ENCODE measurements around the gene TPI1.
"Not testable (repeated sequence)": the region's sequence is repeated elsewhere in the genome, so short reads cannot be mapped to it uniquely, and the experiment has no call there.

TPI1 gene

DNA sequence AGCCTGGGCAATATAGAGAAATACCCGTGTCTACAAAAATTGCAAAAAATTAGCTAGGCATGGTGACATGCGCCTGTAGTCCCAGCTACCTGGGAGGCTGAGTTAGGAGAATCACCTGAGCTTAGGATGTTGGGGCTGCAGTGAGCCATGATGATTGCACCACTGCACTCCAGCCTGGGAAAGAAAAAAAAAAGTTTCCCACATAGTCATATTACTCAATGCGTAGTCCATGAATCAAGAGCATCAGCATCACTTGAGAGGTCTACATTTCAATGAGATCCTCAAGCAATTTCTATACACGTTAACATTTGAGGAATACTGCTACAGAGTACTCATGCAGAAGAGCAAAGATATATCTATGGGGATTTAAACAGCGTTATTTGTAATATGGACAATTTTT lies 32.1 kb downstream of the TPI1 start:
- peak overlapping the region in 10 of 11 experiments; percentile 1 to 62 (median 34); a peak in 15 of 22 replicates for H3K4me2 ChIP-seq
- no peak for TF ChIP-seq Cebpa-rat (IDR thresholded peaks at IDR 0.05)

DNA sequence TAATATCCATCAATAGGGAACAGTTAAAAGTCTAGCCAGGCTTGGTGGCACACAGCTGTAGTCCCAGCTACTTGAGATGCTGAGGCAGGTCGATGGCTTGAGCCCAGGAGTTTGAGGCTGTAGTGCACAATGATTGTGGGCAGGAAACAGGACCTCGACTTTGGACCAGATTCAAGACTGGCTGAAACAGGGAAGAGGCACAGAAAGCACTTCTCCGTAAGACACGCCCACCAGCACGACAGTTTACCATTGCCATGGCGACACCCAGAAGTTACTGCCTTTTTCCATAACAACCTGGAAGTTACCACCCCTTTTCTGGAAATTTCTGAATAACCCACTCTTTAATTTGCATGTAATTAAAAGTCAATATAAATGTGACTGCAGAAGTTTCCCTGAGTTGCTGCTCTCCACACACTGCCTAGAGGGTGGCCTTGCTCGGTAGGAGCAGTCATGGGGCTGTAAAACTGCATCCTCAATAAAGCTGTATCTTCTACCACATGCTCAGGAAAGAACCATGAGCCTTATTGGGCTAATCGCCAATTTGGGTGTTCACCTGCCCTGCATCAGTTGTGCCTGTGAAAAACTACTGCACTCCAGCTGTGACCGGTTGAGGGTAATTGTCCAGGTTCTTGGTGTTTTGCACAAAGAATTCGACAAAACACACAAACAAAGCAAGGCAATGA lies 32.6 kb downstream of the TPI1 start:
- H3K4me2 ChIP-seq = peak overlapping the region in 10 of 11 experiments; percentile 1 to 62 (median 34); a peak in 15 of 22 replicates

More for the DNA sequence above, 32.1 kb downstream of the TPI1 start:
- Histone ChIP-seq H3K9me3 (replicated peaks in 1 of 11) (no peaks in the 10 kb centered on the region; a peak in 1 of 22 replicates), H3K27ac (peak overlapping the region in 1 of 11 experiments; percentile 57; a peak in 1 of 22 replicates), H3K4me3 (no peak overlapping the region), H3K9ac (no peak overlapping the region), H3K36me3 (no peaks in the 10 kb centered on the region), H4K20me1 (no peaks in the 10 kb centered on the region), H3K27me3 (no peaks in the 10 kb centered on the region), H3K4me1 (peaks cover 18 to 32% (median 24%) of the 10 kb centered on the region in 10 experiments)

DNA sequence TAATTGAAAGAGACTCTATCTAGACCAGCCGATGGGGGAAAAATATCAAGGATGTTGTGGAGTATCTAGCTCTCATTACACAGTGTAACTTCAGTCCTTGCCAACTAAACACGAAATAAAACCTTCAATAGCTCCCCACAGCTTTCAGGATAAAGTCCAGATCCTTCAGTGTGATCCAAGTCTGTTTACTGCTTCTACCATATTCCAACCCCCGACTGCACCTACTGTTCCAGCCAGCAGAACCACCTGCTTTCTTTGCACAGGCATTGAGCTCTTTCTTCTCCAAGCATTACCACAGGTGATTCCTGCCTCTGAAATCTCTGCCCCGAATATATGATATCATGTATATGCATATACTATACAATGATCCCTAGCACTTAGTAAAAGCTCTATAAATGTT lies 35.1 kb downstream of the TPI1 start:
- H3K27ac ChIP-seq = no peak overlapping the region
- no peak overlapping the region for H3K9ac ChIP-seq
- no peaks in the 10 kb centered on the region for H4K20me1 ChIP-seq
- TF ChIP-seq Cebpa-rat (IDR thresholded peaks at IDR 0.05) = no peak
- H3K9me3 ChIP-seq (replicated peaks in 1 of 11) = no peaks in the 10 kb centered on the region; a peak in 1 of 22 replicates
- no peaks in the 10 kb centered on the region for H3K27me3 ChIP-seq
- H3K4me2 ChIP-seq = no peak overlapping the region
- peaks cover 27 to 42% (median 34%) of the 10 kb centered on the region in 10 experiments for H3K4me1 ChIP-seq
- H3K4me3 ChIP-seq = no peak overlapping the region
- H3K36me3 ChIP-seq = peaks cover 0 to 14% (median 5%) of the 10 kb centered on the region in 11 experiments; a peak in 7 of 22 replicates

More for the DNA sequence above, 32.6 kb downstream of the TPI1 start:
- no peak overlapping the region for H3K9ac ChIP-seq
- H3K4me1 ChIP-seq = peaks cover 21 to 34% (median 26%) of the 10 kb centered on the region in 10 experiments
- peak overlapping the region in 3 of 11 experiments; percentile 30 to 57 (median 39); a peak in 4 of 22 replicates for H3K27ac ChIP-seq
- H3K4me3 ChIP-seq = no peak overlapping the region
- H3K27me3 ChIP-seq = no peaks in the 10 kb centered on the region
- H3K36me3 ChIP-seq = no peaks in the 10 kb centered on the region
- TF ChIP-seq Cebpa-rat (IDR thresholded peaks at IDR 0.05) = no peak
- H4K20me1 ChIP-seq = no peaks in the 10 kb centered on the region
- H3K9me3 ChIP-seq (replicated peaks in 1 of 11) = no peaks in the 10 kb centered on the region; a peak in 1 of 22 replicates

DNA sequence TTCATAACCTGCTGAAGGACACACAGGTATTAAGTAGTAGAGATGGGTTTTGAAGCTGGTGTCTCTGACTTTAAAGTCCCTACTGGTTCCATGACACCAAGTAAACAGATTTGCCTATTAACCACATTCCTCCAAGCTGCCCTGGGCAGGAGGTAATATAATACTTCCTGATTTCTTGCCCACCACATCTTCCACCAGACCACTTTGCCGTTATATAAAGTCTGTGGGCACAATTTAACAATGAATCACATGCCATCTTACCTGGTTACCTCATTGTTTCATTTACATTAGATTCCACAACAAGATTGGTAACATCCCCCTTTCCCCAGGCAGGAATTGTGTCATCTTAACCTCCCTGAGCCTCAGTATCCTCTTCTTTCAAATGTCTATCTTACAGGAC lies 36.4 kb downstream of the TPI1 start:
- no peaks in the 10 kb centered on the region for H4K20me1 ChIP-seq
- peak overlapping the region in 10 of 11 experiments; percentile 80 to 96 (median 94); a peak in 17 of 22 replicates for H3K4me2 ChIP-seq
- no peak overlapping the region for H3K9ac ChIP-seq
- no peaks in the 10 kb centered on the region for H3K27me3 ChIP-seq
- H3K4me1 ChIP-seq = peaks cover 27 to 42% (median 34%) of the 10 kb centered on the region in 10 experiments
- no peak for TF ChIP-seq Cebpa-rat (IDR thresholded peaks at IDR 0.05)
- 0 out of 22 replicates have a peak overlapping the region, but pooled peaks of 1 of the 11 experiments have one; percentile 44 for H3K27ac ChIP-seq
- peaks cover 0 to 21% (median 5%) of the 10 kb centered on the region in 11 experiments; a peak in 7 of 22 replicates for H3K36me3 ChIP-seq
- H3K9me3 ChIP-seq (replicated peaks in 1 of 11) = no peaks in the 10 kb centered on the region; a peak in 1 of 22 replicates
- no peak overlapping the region for H3K4me3 ChIP-seq

DNA sequence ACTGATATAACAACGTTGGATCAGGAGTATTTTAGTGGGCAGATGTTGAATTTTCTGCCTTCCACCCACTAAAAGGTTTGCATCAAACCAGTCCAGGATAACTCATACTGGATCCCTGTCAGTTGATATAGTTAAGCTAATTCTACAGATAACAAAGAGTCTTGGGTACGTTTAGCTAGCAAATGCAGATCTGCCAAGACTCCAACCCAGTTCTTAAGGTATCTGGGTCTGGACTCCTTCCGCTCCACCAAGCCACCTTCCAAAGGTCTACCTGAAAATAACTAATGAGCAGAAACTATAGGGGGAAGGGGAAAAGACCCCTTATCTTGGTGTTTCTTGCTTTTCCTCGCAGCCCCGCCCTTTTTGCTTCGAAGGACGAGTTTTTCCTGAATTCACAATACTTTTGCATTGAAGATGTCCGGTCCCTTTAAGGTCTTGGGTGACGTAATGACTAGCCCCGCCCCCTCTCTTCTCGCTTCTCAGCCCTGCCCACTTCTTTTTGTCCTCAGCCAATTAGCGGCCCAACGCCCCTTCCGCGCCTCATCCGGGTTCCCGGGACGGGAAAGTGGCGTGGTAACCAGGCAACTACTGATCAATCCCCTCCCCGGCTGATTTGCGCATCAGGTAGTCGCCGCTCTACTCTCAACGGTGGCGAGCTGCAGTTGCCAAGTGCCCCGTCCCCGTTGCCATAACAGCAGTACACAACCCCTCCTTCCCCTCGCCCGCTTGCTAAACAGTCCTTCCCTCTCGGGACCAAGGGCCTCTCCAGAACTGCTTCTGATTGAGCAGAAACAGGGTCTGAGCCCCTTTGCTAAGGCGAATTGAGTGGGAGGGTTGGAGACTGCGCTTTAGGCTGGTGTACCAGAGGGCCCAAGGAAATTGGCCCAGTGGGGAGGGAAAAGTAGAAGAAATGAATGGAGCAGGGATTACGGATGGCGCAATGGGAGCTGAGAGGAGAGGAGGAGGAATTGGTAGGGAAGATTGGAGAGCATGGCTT lies 37.2 kb downstream of the TPI1 start, which contains the start of gene LRRC23:
TSS of gene LRRC23 (plus strand) at position 543 of the 997 bp plus-strand sequence. CDS start 812 bp downstream, outside the sequence.
- H3K4me1 ChIP-seq = peaks cover 23 to 35% (median 28%) of the 10 kb centered on the region in 10 experiments
- peak within 1 kb of the TSS; percentile 62 to 78 (median 74) for H3K27ac ChIP-seq
- peak within 1 kb of the TSS; percentile 80 to 96 (median 94) for H3K4me2 ChIP-seq
- H4K20me1 ChIP-seq = no peaks in the 10 kb centered on the region
- peaks cover 0 to 21% (median 5%) of the 10 kb centered on the region in 11 experiments; a peak in 7 of 22 replicates for H3K36me3 ChIP-seq
- peak within 1 kb of the TSS; percentile 65 to 76 (median 70) for H3K4me3 ChIP-seq
- peak within 1 kb of the TSS; percentile 73 to 82 (median 80) for H3K9ac ChIP-seq
- no peaks in the 10 kb centered on the region for H3K27me3 ChIP-seq
- H3K9me3 ChIP-seq (replicated peaks in 1 of 11) = no peaks in the 10 kb centered on the region; a peak in 1 of 22 replicates
- peak in 1 of 11 experiments; percentile 44; a peak in 1 of 22 replicates for TF ChIP-seq Cebpa-rat (IDR thresholded peaks at IDR 0.05)

DNA sequence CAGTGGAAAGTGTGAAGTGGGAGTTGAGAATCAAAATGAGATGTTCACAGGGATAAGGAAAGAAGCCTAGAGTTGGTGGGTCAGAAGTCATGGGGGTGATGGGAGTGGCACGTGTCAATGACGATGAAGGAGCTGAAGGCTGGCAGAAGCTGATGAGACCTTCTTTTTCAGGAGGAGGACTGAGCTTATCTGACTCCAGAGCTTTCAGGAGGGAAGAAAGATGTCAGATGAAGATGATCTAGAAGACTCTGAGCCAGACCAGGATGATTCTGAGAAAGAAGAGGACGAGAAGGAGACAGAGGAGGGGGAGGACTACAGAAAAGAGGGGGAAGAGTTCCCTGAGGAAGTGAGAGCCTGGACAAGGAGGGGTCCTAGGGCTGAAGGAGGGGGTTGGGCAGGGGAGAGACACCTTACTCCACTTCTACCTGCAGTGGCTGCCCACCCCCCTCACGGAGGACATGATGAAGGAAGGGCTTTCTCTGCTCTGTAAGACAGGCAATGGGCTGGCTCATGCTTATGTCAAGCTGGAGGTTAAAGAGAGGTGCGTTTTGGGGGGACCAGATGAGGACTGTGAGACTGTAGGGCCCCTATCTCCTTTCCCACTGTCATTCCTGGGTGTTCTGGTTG lies 38.2 kb downstream of the TPI1 start:
- H3K36me3 ChIP-seq = peaks cover 0 to 21% (median 5%) of the 10 kb centered on the region in 11 experiments; a peak in 7 of 22 replicates
- no peaks in the 10 kb centered on the region; a peak in 1 of 22 replicates for H3K9me3 ChIP-seq (replicated peaks in 1 of 11)
- peak overlapping the region in 10 of 11 experiments; percentile 62 to 78 (median 74); a peak in 12 of 22 replicates for H3K27ac ChIP-seq
- no peak for TF ChIP-seq Cebpa-rat (IDR thresholded peaks at IDR 0.05)
- peaks cover 0 to 5% (median 0%) of the 10 kb centered on the region in 11 experiments; a peak in 2 of 22 replicates for H3K27me3 ChIP-seq
- H3K9ac ChIP-seq = peak overlapping the region; percentile 73 to 82 (median 80)
- peaks cover 16 to 26% (median 21%) of the 10 kb centered on the region in 10 experiments; a peak in 19 of 20 replicates for H3K4me1 ChIP-seq
- H3K4me2 ChIP-seq = peak overlapping the region; percentile 80 to 96 (median 94)
- peak overlapping the region; percentile 65 to 76 (median 70) for H3K4me3 ChIP-seq
- no peaks in the 10 kb centered on the region for H4K20me1 ChIP-seq

DNA sequence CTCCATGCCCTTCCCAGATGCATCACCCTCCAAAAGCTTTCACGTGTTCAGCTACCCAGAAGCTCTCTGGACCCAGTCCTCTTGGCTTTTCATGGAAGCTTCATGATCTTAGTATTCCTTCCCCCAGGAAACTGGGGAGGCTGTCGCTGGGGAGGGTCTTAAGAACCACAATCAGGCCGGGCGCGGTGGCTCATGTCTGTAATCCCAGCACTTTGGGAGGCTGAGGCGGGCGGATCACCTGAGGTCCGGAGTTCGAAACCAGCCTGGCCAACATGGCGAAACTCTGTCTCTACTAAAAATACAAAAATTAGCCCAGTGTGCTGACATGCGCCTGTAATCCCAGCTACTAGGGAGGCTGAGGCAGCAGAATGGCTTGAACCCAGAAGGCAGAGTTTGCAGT lies 40.8 kb downstream of the TPI1 start:
- peaks cover 0 to 21% (median 5%) of the 10 kb centered on the region in 11 experiments; a peak in 7 of 22 replicates for H3K36me3 ChIP-seq
- H3K4me1 ChIP-seq = peaks cover 16 to 24% (median 20%) of the 10 kb centered on the region in 10 experiments; a peak in 19 of 20 replicates
- not testable (repeated sequence) for H4K20me1 ChIP-seq; H3K27ac ChIP-seq; H3K9me3 ChIP-seq (replicated peaks in 1 of 11); H3K9ac ChIP-seq; H3K4me3 ChIP-seq; H3K4me2 ChIP-seq
- H3K27me3 ChIP-seq = peaks cover 17 to 30% (median 26%) of the 10 kb centered on the region in 11 experiments
